K562 (cell line): Measurements from ENCODE around the gene UBE2D2. TPM values are rescaled to one million over a fixed set of nuclear protein-coding genes. Genes with fewer than 3 reads are reported as not detected.

Experiments used
- TARDBP ChIP-seq: fragments of 450-650 bp; IDR thresholded peaks from 2 replicates; pipeline ENCODE4 v1.6.1; 2016
- ZNF445 ChIP-seq: fragments of 250-450 bp; sonication (Bioruptor Pico); IDR thresholded peaks from 2 replicates; pipeline ENCODE4 v1.4.0; 2020; ENCODE audit warnings: low read depth, mild to moderate bottlenecking, moderate library complexity
- polyA plus RNA-seq, 8 experiments: library from polyadenylated mRNA; depleted of rRNA in 4 of 8; stranded (reverse) in 5 of 8; unstranded in 3 of 8; fragments of >200 nt; fragmentation: Nextera tagmentation in 2 of 8; fragmentation: Illumina TruSeq in 1 of 8; extraction: Ambion mirVana in 2 of 8; extraction: Trizol in 1 of 8; gene quantifications; 2 replicates each; pipeline versions ENCODE4 v1.2.1 to v1.2.3, GENCODE V29; 2011 to 2014; ENCODE audit warnings: inconsistent platforms in 1 of 8, missing spikeins in 1 of 8
- total RNA-seq, 7 experiments: library from RNA; depleted of rRNA in 6 of 7; stranded (reverse); fragments of >200 nt in 6 of 7; fragmentation: Illumina TruSeq in 2 of 7; extraction: Trizol in 2 of 7; gene quantifications; 2 replicates each; pipeline versions ENCODE4 v1.2.1 to v1.2.3, GENCODE V29; 2011 to 2021; ENCODE audit warnings: low replicate concordance in 1 of 7
- TF ChIP-seq, protein P1 (sequence below), 2 experiments: IDR thresholded peaks in 1 of 2; conservative IDR thresholded peaks in 1 of 2; 2 replicates each; pipeline ENCODE4 v1.6.1; 2016; ENCODE audit warnings: low read depth in 2 of 2, mild to moderate bottlenecking in 1 of 2, missing compliant biosample characterization in 1 of 2, missing genetic modification characterization in 1 of 2, moderate library complexity in 1 of 2
- TF ChIP-seq, protein P2 (sequence below), 2 experiments: fragments of 450-650 bp in 1 of 2; sonication (generic) in 1 of 2; formaldehyde crosslinking in 1 of 2; IDR thresholded peaks in 1 of 2; conservative IDR thresholded peaks in 1 of 2; 2 replicates each; pipeline versions ENCODE4 v1.6.1 to v1.8.1; 2016 to 2023; ENCODE audit warnings: mild to moderate bottlenecking in 2 of 2, moderate library complexity in 2 of 2, inconsistent platforms in 1 of 2, missing genetic modification reagents in 1 of 2
- TF ChIP-seq, protein P3 (sequence below): fragments of 200-400 bp; formaldehyde crosslinking; IDR thresholded peaks from 2 replicates; pipeline ENCODE4 v1.6.1; 2017; ENCODE audit warnings: mild to moderate bottlenecking, low read depth, low read length, moderate library complexity
- TF ChIP-seq, protein P4 (sequence below): fragments of 250-450 bp; sonication (Bioruptor Pico); IDR thresholded peaks from 2 replicates; pipeline ENCODE4 v1.4.0; 2020
- TF ChIP-seq, protein P5 (sequence below): fragments of 450-650 bp; IDR thresholded peaks from 2 replicates; pipeline ENCODE4 v1.6.1; 2016; ENCODE audit warnings: low read depth

UBE2D2 gene
- total and polyA plus RNA-seq, 9 of the 15 experiments (the other 6 are each of a cell fraction or from before 2014, with no cell fraction given) = 53.6 to 198 (median 122) TPM

DNA sequence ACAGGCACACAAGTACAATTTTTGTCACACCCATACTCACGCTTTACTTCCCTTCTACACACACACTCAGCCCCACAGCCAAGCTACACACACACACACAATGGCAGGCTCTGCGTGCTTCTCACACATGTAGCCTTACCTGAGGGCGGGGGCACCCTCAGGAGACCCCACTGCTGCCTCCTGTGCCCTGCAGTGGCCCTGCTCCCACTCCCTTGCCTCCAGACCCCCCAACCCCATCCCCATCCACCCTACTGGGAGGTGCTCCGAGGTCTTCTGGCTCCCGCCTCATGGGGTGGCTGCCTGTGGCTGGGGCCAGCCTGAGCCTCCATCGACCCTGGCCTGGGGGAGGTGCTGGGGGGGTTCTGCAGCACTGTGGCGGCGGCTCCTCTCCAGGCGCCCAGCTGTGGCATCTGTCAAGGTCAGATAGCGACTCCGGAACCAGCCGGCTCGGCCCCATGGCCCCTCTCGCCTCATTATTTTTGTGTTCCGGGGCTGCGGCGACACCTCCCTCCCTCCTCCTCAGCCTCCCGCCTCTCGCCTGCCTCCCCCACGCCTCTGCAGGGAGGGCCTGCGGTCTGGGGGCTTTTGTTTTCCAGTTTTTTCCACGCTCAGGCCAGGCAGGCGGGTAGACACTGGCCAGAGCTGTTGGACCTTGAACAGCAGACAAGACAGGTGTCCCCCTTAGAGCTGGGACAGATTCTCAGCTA, 108.7 kb downstream of the UBE2D2 start (continued):
- TF ChIP-seq, protein P1, sequence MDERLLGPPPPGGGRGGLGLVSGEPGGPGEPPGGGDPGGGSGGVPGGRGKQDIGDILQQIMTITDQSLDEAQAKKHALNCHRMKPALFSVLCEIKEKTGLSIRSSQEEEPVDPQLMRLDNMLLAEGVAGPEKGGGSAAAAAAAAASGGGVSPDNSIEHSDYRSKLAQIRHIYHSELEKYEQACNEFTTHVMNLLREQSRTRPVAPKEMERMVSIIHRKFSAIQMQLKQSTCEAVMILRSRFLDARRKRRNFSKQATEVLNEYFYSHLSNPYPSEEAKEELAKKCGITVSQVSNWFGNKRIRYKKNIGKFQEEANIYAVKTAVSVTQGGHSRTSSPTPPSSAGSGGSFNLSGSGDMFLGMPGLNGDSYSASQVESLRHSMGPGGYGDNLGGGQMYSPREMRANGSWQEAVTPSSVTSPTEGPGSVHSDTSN (CRISPR knock-in tag; IDR thresholded peaks at IDR 0.05; ENCODE audit: low read depth) = no peak
- TF ChIP-seq, protein P1 (tag; conservative IDR thresholded peaks at IDR 0.05; ENCODE audit: low read depth) = no peak; the same call in 1 of the 2 replicates
- TF ChIP-seq, protein P2, sequence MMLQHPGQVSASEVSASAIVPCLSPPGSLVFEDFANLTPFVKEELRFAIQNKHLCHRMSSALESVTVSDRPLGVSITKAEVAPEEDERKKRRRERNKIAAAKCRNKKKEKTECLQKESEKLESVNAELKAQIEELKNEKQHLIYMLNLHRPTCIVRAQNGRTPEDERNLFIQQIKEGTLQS (IDR thresholded peaks at IDR 0.05) = no peak
- TF ChIP-seq, protein P2 (CRISPR knock-in tag; conservative IDR thresholded peaks at IDR 0.05) = 0 out of 2 replicates have a peak, but pooled peaks have one; percentile 34
- TF ChIP-seq ZNF445 (CRISPR knock-in tag) = no peak
- TF ChIP-seq, protein P3, sequence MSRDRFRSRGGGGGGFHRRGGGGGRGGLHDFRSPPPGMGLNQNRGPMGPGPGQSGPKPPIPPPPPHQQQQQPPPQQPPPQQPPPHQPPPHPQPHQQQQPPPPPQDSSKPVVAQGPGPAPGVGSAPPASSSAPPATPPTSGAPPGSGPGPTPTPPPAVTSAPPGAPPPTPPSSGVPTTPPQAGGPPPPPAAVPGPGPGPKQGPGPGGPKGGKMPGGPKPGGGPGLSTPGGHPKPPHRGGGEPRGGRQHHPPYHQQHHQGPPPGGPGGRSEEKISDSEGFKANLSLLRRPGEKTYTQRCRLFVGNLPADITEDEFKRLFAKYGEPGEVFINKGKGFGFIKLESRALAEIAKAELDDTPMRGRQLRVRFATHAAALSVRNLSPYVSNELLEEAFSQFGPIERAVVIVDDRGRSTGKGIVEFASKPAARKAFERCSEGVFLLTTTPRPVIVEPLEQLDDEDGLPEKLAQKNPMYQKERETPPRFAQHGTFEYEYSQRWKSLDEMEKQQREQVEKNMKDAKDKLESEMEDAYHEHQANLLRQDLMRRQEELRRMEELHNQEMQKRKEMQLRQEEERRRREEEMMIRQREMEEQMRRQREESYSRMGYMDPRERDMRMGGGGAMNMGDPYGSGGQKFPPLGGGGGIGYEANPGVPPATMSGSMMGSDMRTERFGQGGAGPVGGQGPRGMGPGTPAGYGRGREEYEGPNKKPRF = no peak
- TF ChIP-seq TARDBP = no peak
- TF ChIP-seq, protein P4, sequence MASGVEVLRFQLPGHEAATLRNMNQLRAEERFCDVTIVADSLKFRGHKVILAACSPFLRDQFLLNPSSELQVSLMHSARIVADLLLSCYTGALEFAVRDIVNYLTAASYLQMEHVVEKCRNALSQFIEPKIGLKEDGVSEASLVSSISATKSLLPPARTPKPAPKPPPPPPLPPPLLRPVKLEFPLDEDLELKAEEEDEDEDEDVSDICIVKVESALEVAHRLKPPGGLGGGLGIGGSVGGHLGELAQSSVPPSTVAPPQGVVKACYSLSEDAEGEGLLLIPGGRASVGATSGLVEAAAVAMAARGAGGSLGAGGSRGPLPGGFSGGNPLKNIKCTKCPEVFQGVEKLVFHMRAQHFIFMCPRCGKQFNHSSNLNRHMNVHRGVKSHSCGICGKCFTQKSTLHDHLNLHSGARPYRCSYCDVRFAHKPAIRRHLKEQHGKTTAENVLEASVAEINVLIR (CRISPR knock-in tag) = 0 out of 2 replicates have a peak, but pooled peaks have one; percentile 25
- TF ChIP-seq, protein P5, sequence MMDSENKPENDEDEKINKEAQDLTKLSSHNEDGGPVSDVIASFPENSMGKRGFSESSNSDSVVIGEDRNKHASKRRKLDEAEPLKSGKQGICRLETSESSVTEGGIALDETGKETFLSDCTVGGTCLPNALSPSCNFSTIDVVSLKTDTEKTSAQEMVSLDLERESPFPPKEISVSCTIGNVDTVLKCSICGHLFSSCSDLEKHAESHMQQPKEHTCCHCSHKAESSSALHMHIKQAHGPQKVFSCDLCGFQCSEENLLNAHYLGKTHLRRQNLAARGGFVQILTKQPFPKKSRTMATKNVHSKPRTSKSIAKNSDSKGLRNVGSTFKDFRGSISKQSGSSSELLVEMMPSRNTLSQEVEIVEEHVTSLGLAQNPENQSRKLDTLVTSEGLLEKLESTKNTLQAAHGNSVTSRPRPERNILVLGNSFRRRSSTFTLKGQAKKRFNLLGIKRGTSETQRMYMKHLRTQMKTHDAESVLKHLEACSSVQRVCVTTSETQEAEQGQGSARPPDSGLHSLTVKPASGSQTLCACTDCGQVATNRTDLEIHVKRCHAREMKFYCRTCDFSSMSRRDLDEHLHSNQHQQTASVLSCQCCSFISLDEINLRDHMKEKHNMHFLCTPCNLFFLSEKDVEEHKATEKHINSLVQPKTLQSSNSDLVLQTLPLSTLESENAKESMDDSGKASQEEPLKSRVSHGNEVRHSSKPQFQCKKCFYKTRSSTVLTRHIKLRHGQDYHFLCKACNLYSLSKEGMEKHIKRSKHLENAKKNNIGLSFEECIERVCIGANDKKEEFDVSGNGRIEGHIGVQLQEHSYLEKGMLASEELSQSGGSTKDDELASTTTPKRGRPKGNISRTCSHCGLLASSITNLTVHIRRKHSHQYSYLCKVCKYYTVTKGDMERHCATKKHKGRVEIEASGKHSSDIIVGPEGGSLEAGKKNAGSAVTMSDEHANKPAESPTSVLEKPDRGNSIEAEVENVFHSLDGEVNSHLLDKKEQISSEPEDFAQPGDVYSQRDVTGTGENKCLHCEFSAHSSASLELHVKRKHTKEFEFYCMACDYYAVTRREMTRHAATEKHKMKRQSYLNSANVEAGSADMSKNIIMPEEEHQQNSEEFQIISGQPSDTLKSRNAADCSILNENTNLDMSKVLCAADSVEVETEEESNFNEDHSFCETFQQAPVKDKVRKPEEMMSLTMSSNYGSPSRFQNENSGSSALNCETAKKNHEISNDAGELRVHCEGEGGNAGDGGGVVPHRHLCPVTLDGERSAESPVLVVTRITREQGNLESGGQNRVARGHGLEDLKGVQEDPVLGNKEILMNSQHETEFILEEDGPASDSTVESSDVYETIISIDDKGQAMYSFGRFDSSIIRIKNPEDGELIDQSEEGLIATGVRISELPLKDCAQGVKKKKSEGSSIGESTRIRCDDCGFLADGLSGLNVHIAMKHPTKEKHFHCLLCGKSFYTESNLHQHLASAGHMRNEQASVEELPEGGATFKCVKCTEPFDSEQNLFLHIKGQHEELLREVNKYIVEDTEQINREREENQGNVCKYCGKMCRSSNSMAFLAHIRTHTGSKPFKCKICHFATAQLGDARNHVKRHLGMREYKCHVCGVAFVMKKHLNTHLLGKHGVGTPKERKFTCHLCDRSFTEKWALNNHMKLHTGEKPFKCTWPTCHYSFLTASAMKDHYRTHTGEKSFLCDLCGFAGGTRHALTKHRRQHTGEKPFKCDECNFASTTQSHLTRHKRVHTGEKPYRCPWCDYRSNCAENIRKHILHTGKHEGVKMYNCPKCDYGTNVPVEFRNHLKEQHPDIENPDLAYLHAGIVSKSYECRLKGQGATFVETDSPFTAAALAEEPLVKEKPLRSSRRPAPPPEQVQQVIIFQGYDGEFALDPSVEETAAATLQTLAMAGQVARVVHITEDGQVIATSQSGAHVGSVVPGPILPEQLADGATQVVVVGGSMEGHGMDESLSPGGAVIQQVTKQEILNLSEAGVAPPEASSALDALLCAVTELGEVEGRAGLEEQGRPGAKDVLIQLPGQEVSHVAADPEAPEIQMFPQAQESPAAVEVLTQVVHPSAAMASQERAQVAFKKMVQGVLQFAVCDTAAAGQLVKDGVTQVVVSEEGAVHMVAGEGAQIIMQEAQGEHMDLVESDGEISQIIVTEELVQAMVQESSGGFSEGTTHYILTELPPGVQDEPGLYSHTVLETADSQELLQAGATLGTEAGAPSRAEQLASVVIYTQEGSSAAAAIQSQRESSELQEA = no peak
